GM12878 (cell line): ENCODE measurements around the gene DCDC2C. TPM values are rescaled to one million over a fixed set of nuclear protein-coding genes. Genes with fewer than 3 reads are reported as not detected.

ENCODE experiments used
- ASH2L ChIP-seq: fragments of 300-600, 200-600 bp; sonication (generic); IDR thresholded peaks from 2 replicates; pipeline ENCODE4 v1.6.1; 2017; ENCODE audit warnings: low read depth, mild to moderate bottlenecking, borderline replicate concordance
- CBX5 ChIP-seq: sonication (generic); IDR thresholded peaks from 2 replicates; pipeline ENCODE4 v1.6.1; 2016; ENCODE audit warnings: low read depth, moderate library complexity, mild to moderate bottlenecking, inconsistent platforms
- CREM ChIP-seq: IDR thresholded peaks from 2 replicates; pipeline ENCODE4 v1.6.1; 2014; ENCODE audit warnings: antibody characterized with exemption, low read depth
- EZH2 ChIP-seq: IDR thresholded peaks from 2 replicates; pipeline ENCODE4 v1.6.1; 2012; ENCODE audit warnings: low read depth, mild to moderate bottlenecking, control low read depth, inconsistent platforms, low read length, borderline replicate concordance; ENCODE audit not compliant: control insufficient read depth
- FOS ChIP-seq: IDR thresholded peaks from 3 replicates; pipeline ENCODE4 v1.6.1; 2011; ENCODE audit warnings: borderline replicate concordance; ENCODE audit not compliant: insufficient read length; ENCODE audit errors: extremely low read depth
- NFIC ChIP-seq: IDR thresholded peaks from 2 replicates; pipeline ENCODE4 v1.6.1; 2012; ENCODE audit warnings: low read depth, mild to moderate bottlenecking, inconsistent platforms, low read length, moderate library complexity
- NRF1 ChIP-seq: conservative IDR thresholded peaks from 2 replicates; pipeline ENCODE4 v1.6.1; 2011; ENCODE audit warnings: mild to moderate bottlenecking, low read depth, low read length, improper control_type of control experiment
- PAX8 ChIP-seq: fragments of 450-650 bp; IDR thresholded peaks from 2 replicates; pipeline ENCODE4 v1.6.1; 2017; ENCODE audit warnings: mild to moderate bottlenecking, moderate library complexity
- RB1 ChIP-seq: fragments of 450-650 bp; formaldehyde crosslinking; IDR thresholded peaks from 2 replicates; pipeline ENCODE4 v1.6.1; 2017; ENCODE audit warnings: mild to moderate bottlenecking, borderline replicate concordance
- TAF1 ChIP-seq: IDR thresholded peaks from 2 replicates; pipeline ENCODE4 v1.6.1; 2011; ENCODE audit warnings: mild to moderate bottlenecking, low read depth, low read length, borderline replicate concordance
- TCF3 ChIP-seq: IDR thresholded peaks from 2 replicates; pipeline ENCODE4 v1.6.1; 2012; ENCODE audit warnings: low read depth, mild to moderate bottlenecking, low read length, borderline replicate concordance; ENCODE audit not compliant: insufficient read depth
- polyA plus RNA-seq, 11 experiments: library from polyadenylated mRNA; depleted of rRNA in 4 of 11; unstranded in 6 of 11; stranded (reverse) in 5 of 11; fragments of >200 nt; fragmentation: Nextera tagmentation in 4 of 11; fragmentation: Illumina TruSeq in 1 of 11; extraction: Ambion mirVana in 4 of 11; extraction: Trizol in 1 of 11; gene quantifications; 1 replicate in 1 of 11; 2 replicates in 10 of 11; pipeline versions ENCODE4 v1.2.1 to v1.2.3, GENCODE V29; 2011 to 2016; ENCODE audit warnings: inconsistent platforms in 2 of 11, missing spikeins in 2 of 11, low read depth in 1 of 11
- total RNA-seq, 4 experiments: library from RNA; depleted of rRNA in 3 of 4; stranded (reverse); fragments of >200 nt in 3 of 4; fragmentation: Illumina TruSeq in 1 of 4; extraction: Trizol in 1 of 4; gene quantifications; 2 replicates each; pipeline versions ENCODE4 v1.2.1 to v1.2.3, GENCODE V29; 2013 to 2021
- TF ChIP-seq, protein P1 (sequence below): fragments of 450-650 bp; formaldehyde crosslinking; IDR thresholded peaks from 2 replicates; pipeline ENCODE4 v1.5.0; 2022; ENCODE audit warnings: mild to moderate bottlenecking, missing genetic modification characterization
- TF ChIP-seq, protein P2 (sequence below): fragments of 450-650 bp; IDR thresholded peaks from 2 replicates; pipeline ENCODE4 v1.6.1; 2016; ENCODE audit warnings: mild to moderate bottlenecking, moderate library complexity, borderline replicate concordance

Gene DCDC2C
- total and polyA plus RNA-seq, 10 of the 15 experiments (the other 5 are each of a cell fraction or from before 2014, with no cell fraction given): not detected

DNA sequence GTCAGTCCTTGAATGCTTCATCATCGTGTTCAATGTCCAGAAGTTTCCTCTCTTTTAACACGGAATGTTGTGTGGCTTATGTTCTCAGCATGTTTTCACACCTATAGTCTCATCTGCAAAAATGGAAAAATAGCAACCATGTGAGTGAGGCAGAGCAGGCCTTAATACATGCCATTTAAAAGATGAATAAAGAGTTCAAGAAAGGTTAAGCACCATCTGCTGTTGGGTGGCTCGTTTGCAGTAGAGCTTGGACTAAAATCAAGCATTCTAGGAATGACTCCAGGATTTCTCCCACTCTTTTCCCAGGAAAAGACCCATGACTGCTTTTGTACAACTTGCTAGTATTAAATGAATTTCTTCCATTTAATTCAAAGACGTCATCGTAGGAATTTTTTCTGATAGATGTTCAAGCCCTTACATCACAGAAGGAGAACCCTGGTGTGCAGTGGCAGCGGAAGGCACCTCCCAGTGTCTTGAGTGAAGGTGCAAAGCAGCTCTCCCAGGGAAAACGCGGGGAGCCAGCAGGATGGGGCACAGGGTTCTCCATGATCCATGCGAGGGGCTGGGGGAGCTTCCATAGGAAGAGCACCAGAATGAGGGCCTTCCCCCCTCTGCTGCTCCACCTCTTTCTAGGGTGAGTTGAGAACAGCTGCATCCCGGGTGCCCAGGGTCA, 9.6 kb downstream of the DCDC2C start (continued):
- TF ChIP-seq NRF1 (no peak), NFIC (no peak), ASH2L (no peak), CREM (no peak), RB1 (no peak), TCF3 (no peak), TAF1 (no peak), FOS (no peak), CBX5 (no peak), PAX8 (no peak), EZH2 (no peak)
- TF ChIP-seq, protein P1, sequence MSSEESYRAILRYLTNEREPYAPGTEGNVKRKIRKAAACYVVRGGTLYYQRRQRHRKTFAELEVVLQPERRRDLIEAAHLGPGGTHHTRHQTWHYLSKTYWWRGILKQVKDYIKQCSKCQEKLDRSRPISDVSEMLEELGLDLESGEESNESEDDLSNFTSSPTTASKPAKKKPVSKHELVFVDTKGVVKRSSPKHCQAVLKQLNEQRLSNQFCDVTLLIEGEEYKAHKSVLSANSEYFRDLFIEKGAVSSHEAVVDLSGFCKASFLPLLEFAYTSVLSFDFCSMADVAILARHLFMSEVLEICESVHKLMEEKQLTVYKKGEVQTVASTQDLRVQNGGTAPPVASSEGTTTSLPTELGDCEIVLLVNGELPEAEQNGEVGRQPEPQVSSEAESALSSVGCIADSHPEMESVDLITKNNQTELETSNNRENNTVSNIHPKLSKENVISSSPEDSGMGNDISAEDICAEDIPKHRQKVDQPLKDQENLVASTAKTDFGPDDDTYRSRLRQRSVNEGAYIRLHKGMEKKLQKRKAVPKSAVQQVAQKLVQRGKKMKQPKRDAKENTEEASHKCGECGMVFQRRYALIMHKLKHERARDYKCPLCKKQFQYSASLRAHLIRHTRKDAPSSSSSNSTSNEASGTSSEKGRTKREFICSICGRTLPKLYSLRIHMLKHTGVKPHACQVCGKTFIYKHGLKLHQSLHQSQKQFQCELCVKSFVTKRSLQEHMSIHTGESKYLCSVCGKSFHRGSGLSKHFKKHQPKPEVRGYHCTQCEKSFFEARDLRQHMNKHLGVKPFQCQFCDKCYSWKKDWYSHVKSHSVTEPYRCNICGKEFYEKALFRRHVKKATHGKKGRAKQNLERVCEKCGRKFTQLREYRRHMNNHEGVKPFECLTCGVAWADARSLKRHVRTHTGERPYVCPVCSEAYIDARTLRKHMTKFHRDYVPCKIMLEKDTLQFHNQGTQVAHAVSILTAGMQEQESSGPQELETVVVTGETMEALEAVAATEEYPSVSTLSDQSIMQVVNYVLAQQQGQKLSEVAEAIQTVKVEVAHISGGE (CRISPR knock-in tag): no peak
- TF ChIP-seq, protein P2, sequence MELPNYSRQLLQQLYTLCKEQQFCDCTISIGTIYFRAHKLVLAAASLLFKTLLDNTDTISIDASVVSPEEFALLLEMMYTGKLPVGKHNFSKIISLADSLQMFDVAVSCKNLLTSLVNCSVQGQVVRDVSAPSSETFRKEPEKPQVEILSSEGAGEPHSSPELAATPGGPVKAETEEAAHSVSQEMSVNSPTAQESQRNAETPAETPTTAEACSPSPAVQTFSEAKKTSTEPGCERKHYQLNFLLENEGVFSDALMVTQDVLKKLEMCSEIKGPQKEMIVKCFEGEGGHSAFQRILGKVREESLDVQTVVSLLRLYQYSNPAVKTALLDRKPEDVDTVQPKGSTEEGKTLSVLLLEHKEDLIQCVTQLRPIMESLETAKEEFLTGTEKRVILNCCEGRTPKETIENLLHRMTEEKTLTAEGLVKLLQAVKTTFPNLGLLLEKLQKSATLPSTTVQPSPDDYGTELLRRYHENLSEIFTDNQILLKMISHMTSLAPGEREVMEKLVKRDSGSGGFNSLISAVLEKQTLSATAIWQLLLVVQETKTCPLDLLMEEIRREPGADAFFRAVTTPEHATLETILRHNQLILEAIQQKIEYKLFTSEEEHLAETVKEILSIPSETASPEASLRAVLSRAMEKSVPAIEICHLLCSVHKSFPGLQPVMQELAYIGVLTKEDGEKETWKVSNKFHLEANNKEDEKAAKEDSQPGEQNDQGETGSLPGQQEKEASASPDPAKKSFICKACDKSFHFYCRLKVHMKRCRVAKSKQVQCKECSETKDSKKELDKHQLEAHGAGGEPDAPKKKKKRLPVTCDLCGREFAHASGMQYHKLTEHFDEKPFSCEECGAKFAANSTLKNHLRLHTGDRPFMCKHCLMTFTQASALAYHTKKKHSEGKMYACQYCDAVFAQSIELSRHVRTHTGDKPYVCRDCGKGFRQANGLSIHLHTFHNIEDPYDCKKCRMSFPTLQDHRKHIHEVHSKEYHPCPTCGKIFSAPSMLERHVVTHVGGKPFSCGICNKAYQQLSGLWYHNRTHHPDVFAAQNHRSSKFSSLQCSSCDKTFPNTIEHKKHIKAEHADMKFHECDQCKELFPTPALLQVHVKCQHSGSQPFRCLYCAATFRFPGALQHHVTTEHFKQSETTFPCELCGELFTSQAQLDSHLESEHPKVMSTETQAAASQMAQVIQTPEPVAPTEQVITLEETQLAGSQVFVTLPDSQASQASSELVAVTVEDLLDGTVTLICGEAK: no peak
